Skeletal muscle tissue (tissue), 4 donors: Measurements from ENCODE around the gene CD300H. TPM values are rescaled to one million over a fixed set of nuclear protein-coding genes. Genes with fewer than 3 reads are reported as not detected.

Source experiments
- H3K27ac ChIP-seq: one replicate; pipeline ENCODE4 v1.7.0; 2013; ENCODE audit warnings: mild to moderate bottlenecking, low read depth, low read length, inconsistent platforms
- H3K27me3 ChIP-seq, 3 donors: one replicate each; pipeline ENCODE4 v1.7.0; 2013; ENCODE audit warnings: low read length in 3 of 3; ENCODE audit not compliant: control insufficient read depth in 3 of 3, insufficient read depth in 3 of 3
- H3K36me3 ChIP-seq, 3 donors: one replicate each; pipeline ENCODE4 v1.7.0; 2013; ENCODE audit warnings: low read length in 3 of 3; ENCODE audit not compliant: control insufficient read depth in 3 of 3, insufficient read depth in 3 of 3
- H3K4me1 ChIP-seq, 3 donors: one replicate each; pipeline ENCODE4 v1.7.0; 2013; ENCODE audit warnings: low read length in 3 of 3, mild to moderate bottlenecking in 3 of 3; ENCODE audit not compliant: control insufficient read depth in 3 of 3, insufficient read depth in 3 of 3
- H3K4me3 ChIP-seq, 3 donors: one replicate each; pipeline ENCODE4 v1.7.0; 2013; ENCODE audit warnings: low read length in 3 of 3
- H3K9ac ChIP-seq, 3 donors: one replicate each; pipeline ENCODE4 v1.7.0; 2013; ENCODE audit warnings: low read length in 3 of 3, mild to moderate bottlenecking in 3 of 3, moderate library complexity in 2 of 3, low read depth in 1 of 3
- H3K9me3 ChIP-seq, 3 donors: one replicate each; pipeline ENCODE4 v1.7.0; 2013; ENCODE audit warnings: low read length in 3 of 3; ENCODE audit not compliant: control insufficient read depth in 3 of 3
- total RNA-seq: library from RNA; depleted of rRNA; stranded (reverse); fragments of >200 nt; gene quantifications from one replicate; pipeline ENCODE4 v1.2.3, GENCODE V29; 2014
- donor health status: Osteomylitis.

CD300H gene
- total RNA-seq, 1 donor from 2014 or later: not detected

- peaks cover 0 to 7% (median 5%) of the 10 kb centered on the region in 3 donors for H3K9me3 ChIP-seq
- no peaks in the 10 kb centered on the region for H3K36me3 ChIP-seq
- H3K27me3 ChIP-seq: no peaks in the 10 kb centered on the region
- peaks cover 6 to 15% (median 12%) of the 10 kb centered on the region in 3 donors for H3K4me1 ChIP-seq
- H3K9ac ChIP-seq: no peak overlapping the region
- H3K4me3 ChIP-seq: no peak overlapping the region
- no peak overlapping the region for H3K27ac ChIP-seq
These were observed 53.2 kb downstream of the CD300H start for GRCh38 chr17:74513987-74514631.

GRCh38 chr17:74512624-74513091 is 54.7 kb downstream of the CD300H start:
- no peak overlapping the region for H3K9ac ChIP-seq
- peaks cover 6 to 15% (median 12%) of the 10 kb centered on the region in 3 donors for H3K4me1 ChIP-seq
- no peak overlapping the region for H3K4me3 ChIP-seq
- H3K27ac ChIP-seq: peak overlapping the region; percentile 45
- H3K36me3 ChIP-seq: no peaks in the 10 kb centered on the region
- H3K27me3 ChIP-seq: no peaks in the 10 kb centered on the region
- peaks cover 0 to 7% (median 5%) of the 10 kb centered on the region in 3 donors for H3K9me3 ChIP-seq

GRCh38 chr17:74512036-74512435 is 55.3 kb downstream of the CD300H start:
- Histone ChIP-seq H3K9me3 (peaks cover 0 to 7% (median 5%) of the 10 kb centered on the region in 3 donors), H3K27me3 (no peaks in the 10 kb centered on the region), H3K4me1 (peaks cover 6 to 15% (median 12%) of the 10 kb centered on the region in 3 donors), H3K27ac (peak overlapping the region; percentile 45), H3K36me3 (no peaks in the 10 kb centered on the region), H3K9ac (peak overlapping the region in 1 of 3 donors; percentile 10), H3K4me3 (no peak overlapping the region)

Other genes starting within 250 kb of the CD300H start
- 1.0 TPM for gene KIF19, start 241.3 kb downstream of the CD300H start, total RNA-seq
- gene BTBD17, start 205.6 kb downstream of the CD300H start, total RNA-seq: not detected
- not detected for gene GPR142, start 200.0 kb downstream of the CD300H start, total RNA-seq
- 44.4 TPM for gene GPRC5C, start 135.4 kb downstream of the CD300H start, total RNA-seq
- 1.0 TPM for gene CD300A, start 100.9 kb downstream of the CD300H start, total RNA-seq
- not detected for gene CD300LB, start 36.0 kb downstream of the CD300H start, total RNA-seq
- gene CD300C, start 21.4 kb downstream of the CD300H start, total RNA-seq: under 0.01 TPM
- not detected for gene CD300LD, start 24.8 kb upstream of the CD300H start, total RNA-seq
- 0.52 TPM for gene CD300E, start 56.2 kb upstream of the CD300H start, total RNA-seq
- 0.52 TPM for gene CD300LF, start 145.4 kb upstream of the CD300H start, total RNA-seq
- gene RAB37, start 169.7 kb upstream of the CD300H start, total RNA-seq: 1.0 TPM
- gene NHERF1, start 181.1 kb upstream of the CD300H start, total RNA-seq: 5.2 TPM
- gene NAT9, start 208.8 kb upstream of the CD300H start, total RNA-seq: 17.7 TPM